Heart left ventricle (tissue), 16 donors: ENCODE results near the gene DLGAP1. TPM values are rescaled to one million over a fixed set of nuclear protein-coding genes. Genes with fewer than 3 reads are reported as not detected.

ENCODE experiments used
- ATAC-seq, 4 donors: fragments of 200-7000 bp; cut with Tn5 transposase; one replicate each; pipeline ENCODE4 v1.9.1; 2020 to 2022; ENCODE audit warnings: moderate library complexity in 4 of 4, mild to moderate bottlenecking in 3 of 4, moderate number of reproducible peaks in 1 of 4
- DNase-seq, 5 donors: peaks; one replicate each; pipeline ENCODE4 v3.0.0-alpha.2; 2020
- H3K27ac ChIP-seq, 12 donors: fragments of 200-600 bp; sonication (generic) in 4 of 12; one replicate each; pipeline versions ENCODE4 v1.5.0 to v1.8.0; 2016 to 2022; ENCODE audit warnings: mild to moderate bottlenecking in 2 of 12
- H3K27me3 ChIP-seq, 9 donors: fragments of 200-600 bp; sonication (generic) in 2 of 9; one replicate each; pipeline versions ENCODE4 v1.5.1 to v1.8.0; 2016 to 2022; ENCODE audit warnings: mild to moderate bottlenecking in 3 of 9
- H3K36me3 ChIP-seq, 9 donors: fragments of 200-600 bp; sonication (generic) in 2 of 9; one replicate each; pipeline versions ENCODE4 v1.5.0 to v1.8.0; 2018 to 2022; ENCODE audit warnings: mild to moderate bottlenecking in 2 of 9
- H3K4me1 ChIP-seq, 12 donors: fragments of 200-600 bp; sonication (generic) in 4 of 12; one replicate each; pipeline versions ENCODE4 v1.5.0 to v1.8.0; 2016 to 2022; ENCODE audit warnings: mild to moderate bottlenecking in 3 of 12
- H3K4me3 ChIP-seq, 12 donors: fragments of 200-600 bp; sonication (generic) in 4 of 12; one replicate each; pipeline versions ENCODE4 v1.5.0 to v1.8.0; 2017 to 2022; ENCODE audit warnings: mild to moderate bottlenecking in 9 of 12, moderate library complexity in 4 of 12
- H3K9me3 ChIP-seq, 12 donors: fragments of 200-600 bp; sonication (generic) in 4 of 12; one replicate each; pipeline versions ENCODE4 v1.5.0 to v1.8.0; 2016 to 2022; ENCODE audit warnings: mild to moderate bottlenecking in 1 of 12
- CTCF ChIP-seq, 12 donors: fragments of 200-600 bp; sonication (generic) in 4 of 12; IDR thresholded peaks; one replicate each; pipeline versions ENCODE4 v1.5.0 to v1.8.0; 2018 to 2022; ENCODE audit warnings: antibody characterized with exemption in 12 of 12, mild to moderate bottlenecking in 5 of 12
- POLR2A ChIP-seq, 2 donors: fragments of 450-650 bp; IDR thresholded peaks; one replicate each; pipeline ENCODE4 v1.6.1; 2017; ENCODE audit warnings: antibody characterized with exemption in 2 of 2, mild to moderate bottlenecking in 2 of 2, moderate library complexity in 2 of 2
- WGBS, 4 donors: extraction: QIAGEN DNeasy Blood & Tissue Kit in 2 of 4; methylation state at CpG; one replicate each; pipeline versions ENCODE4 v1.1.5 to v1.1.7; 2013 to 2018; 5-methylcytosine and 5-hydroxymethylcytosine counted together
- intact Hi-C, 10 donors: fragments of 100-400 bp; cut with DNase I; formaldehyde crosslinking; loops; one replicate each; pipeline versions ENCODE4 v1.11.1 to v1.14.2; 2022
- polyA plus RNA-seq, 2 donors: library from polyadenylated mRNA; stranded (reverse); fragments of 200-250 nt; gene quantifications; one replicate each; pipeline ENCODE4 v1.2.3, GENCODE V29; 2013
- total RNA-seq, 9 donors: library from RNA; depleted of rRNA in 2 of 9; stranded (reverse); fragments of >200 nt in 2 of 9; fragmentation: NEBNext Ultra II Directional in 3 of 9; extraction: Animal tissue kit (Norgen Biotek cat#: 25700) in 3 of 9; gene quantifications; one replicate each; pipeline versions ENCODE4 v1.1.0 to v1.2.4, GENCODE V29; 2016 to 2023
- donor health status: ischemic (EF 13 %, LVEDD 7.1; RV severe dilation, severe dysfunction).
- donor health status: healthy with polysubstance abuse.
- donor health status: DM: no; HTN: yes; CAD: no.
- donor health status: DM: no; HTN: no; CAD: no.
- donor health status: ischemic (EF 25% LVEDD 6.9; RV normal size, moderate dysfunction).
- donor health status: ischemic (EF 25% LVEDD 5.7; RV mildly dilated, moderate dysfunction).
- donor health status: healthy.
- donor health status: DM: yes; HTN: yes; CAD: no.
- donor health status: ischemic (EF 35%, LVEDD 5.7; RV mildly dilated, moderate dysfunction).
- donor health status: nonischemic (EF 11% LVEDD 7.7; RV severe dilation, severe dysfunction).
- donor health status: DM: yes; HTN: yes; CAD: no.
- donor health status: PGD.
- donor health status: ischemic (EF 29% LVEDD 5.4; RV normal size, mild dysfunction).
- donor health status: nonischemic (EF 23%, LVEDD 6.1; RV moderate dilation, normal function).

DLGAP1 gene
- total and polyA plus RNA-seq, 11 donors, result 0.10 to 5.5 (median 0.40) TPM; not detected in 1

GRCh38 chr18:3454365-3455089 lies 1000.6 kb downstream of the DLGAP1 start:
- WGBS, 4 donors, result 0 to 1% (median 1%) methylated on average over 4 of the region's 4 CpGs
- Histone ChIP-seq H3K27ac (peak overlapping the region; percentile 36 to 100 (median 97)), H3K4me3 (peak overlapping the region in 11 of 12 donors; percentile 8 to 93 (median 77)), H3K9me3 (no peaks in the 10 kb centered on the region), H3K36me3 (peaks cover 0 to 36% (median 28%) of the 10 kb centered on the region in 9 donors), H3K27me3 (no peaks in the 10 kb centered on the region), H3K4me1 (peaks cover 0 to 53% (median 20%) of the 10 kb centered on the region in 12 donors)
- peak in 2 of 5 donors; percentile 35 to 48 for DNase-seq
- TF ChIP-seq POLR2A (IDR thresholded peaks at IDR 0.05) (no peak), CTCF (IDR thresholded peaks at IDR 0.05) (peak; percentile 49 to 84 (median 73))
- intact Hi-C loops, result loop anchor here in 9 of 10 donors (2.0 to 10.0 kb wide), 10 partner anchors 133 to 442 kb away; partner anchors contain the start of genes MYL12B (in 4 of the 9) and LPIN2 (in 1 of the 9)
- no peak for ATAC-seq

GRCh38 chr18:3453540-3454364 lies 1001.4 kb downstream of the DLGAP1 start:
- ATAC-seq (peak in 2 of 4 donors; percentile 1 to 2), DNase-seq (peak in 4 of 5 donors; percentile 41 to 52 (median 42))
- H3K27ac ChIP-seq, result peak overlapping the region; percentile 36 to 100 (median 97)
- no peak for TF ChIP-seq CTCF (IDR thresholded peaks at IDR 0.05)
- peak in 1 of 2 donors; percentile 21 for TF ChIP-seq POLR2A (IDR thresholded peaks at IDR 0.05)
- H3K4me1 ChIP-seq, result peaks cover 0 to 45% (median 20%) of the 10 kb centered on the region in 12 donors
- WGBS, 4 donors, result 19 to 27% (median 25%) methylated on average over 19 to 21 of the region's 21 CpGs
- H3K27me3 ChIP-seq, result no peaks in the 10 kb centered on the region
- no peaks in the 10 kb centered on the region for H3K9me3 ChIP-seq
- intact Hi-C loops, result loop anchor here in 8 of 10 donors (2.0 to 10.0 kb wide), 9 partner anchors 139 to 441 kb away; partner anchors contain the start of genes MYL12B (in 4 of the 8) and LPIN2 (in 1 of the 8)
- peaks cover 0 to 29% (median 26%) of the 10 kb centered on the region in 9 donors for H3K36me3 ChIP-seq
- peak overlapping the region in 11 of 12 donors; percentile 8 to 93 (median 77) for H3K4me3 ChIP-seq

GRCh38 chr18:3452750-3453539 lies 1002.2 kb downstream of the DLGAP1 start:
- intact Hi-C loops, result loop anchor here in 8 of 10 donors (2.0 to 10.0 kb wide), 8 partner anchors 139 to 441 kb away; partner anchors contain the start of genes MYL12B (in 4 of the 8) and LPIN2 (in 1 of the 8)
- peaks cover 0 to 20% (median 19%) of the 10 kb centered on the region in 9 donors for H3K36me3 ChIP-seq
- H3K4me1 ChIP-seq, result peaks cover 0 to 41% (median 20%) of the 10 kb centered on the region in 12 donors
- ATAC-seq, result no peak
- H3K27ac ChIP-seq, result peak overlapping the region; percentile 92 to 100 (median 97)
- DNase-seq, result peak in 1 of 5 donors; percentile 25
- WGBS, 4 donors, result 57 to 68% (median 61%) methylated on average over 16 to 17 of the region's 17 CpGs
- TF ChIP-seq POLR2A (IDR thresholded peaks at IDR 0.05) (no peak), CTCF (IDR thresholded peaks at IDR 0.05) (no peak)
- no peaks in the 10 kb centered on the region for H3K9me3 ChIP-seq
- H3K27me3 ChIP-seq, result no peaks in the 10 kb centered on the region
- H3K4me3 ChIP-seq, result peak overlapping the region in 11 of 12 donors; percentile 65 to 93 (median 78)
